NCI-H1436 (cell line): Measurements from ENCODE around the gene TNFRSF18.
"Not testable (repeated sequence)": the region's sequence is repeated elsewhere in the genome, so short reads cannot be mapped to it uniquely, and the experiment has no call there.

Experiments used
- DNase-seq: peaks from one replicate; lab custom pipeline; 2025; lab: John Stamatoyannopoulos, UW

Gene TNFRSF18

DNA sequence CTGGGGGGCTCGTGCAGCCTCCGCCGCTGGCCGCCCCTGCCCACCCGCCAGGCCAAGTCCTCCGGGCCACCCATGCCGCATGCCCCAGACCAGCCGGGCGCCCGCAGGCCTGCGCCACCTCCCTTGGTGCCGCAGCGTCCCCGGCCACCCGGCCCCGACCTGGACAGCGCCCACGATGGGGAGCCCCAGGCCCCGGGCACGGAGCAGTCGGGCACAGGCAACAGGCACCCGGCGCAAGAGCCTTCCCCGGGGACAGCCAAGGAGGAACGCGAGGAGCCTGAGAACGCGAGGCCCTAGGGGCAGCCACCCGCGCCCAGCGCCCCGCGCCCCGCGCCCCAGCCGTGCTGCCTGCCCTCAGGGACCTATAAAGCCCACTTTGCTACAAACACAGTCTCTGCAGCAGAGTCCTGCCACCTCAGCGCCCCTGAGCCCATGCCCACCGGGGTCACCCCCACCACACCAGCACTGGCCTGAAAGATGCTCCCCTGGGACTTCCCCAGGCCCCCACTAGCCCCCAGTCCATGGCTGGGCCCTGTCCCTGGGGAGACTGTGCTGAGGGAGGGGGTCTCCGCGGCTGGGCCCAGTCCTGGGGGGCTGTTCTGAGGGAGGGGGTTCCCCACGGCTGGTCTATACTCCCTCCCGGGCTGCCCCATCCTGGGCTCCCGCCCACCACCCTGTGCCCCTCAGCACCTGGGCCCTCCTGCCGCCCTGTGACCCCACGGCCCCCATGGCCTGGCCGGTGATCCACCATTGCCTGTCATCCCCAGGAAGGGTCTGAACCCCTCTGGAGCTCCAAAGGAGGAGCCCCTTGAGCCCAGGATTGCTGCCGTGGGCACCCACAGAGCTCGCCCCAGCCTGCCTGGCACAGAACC is 8.6 kb downstream of the TNFRSF18 start:
- DNase-seq, result no peak

DNA sequence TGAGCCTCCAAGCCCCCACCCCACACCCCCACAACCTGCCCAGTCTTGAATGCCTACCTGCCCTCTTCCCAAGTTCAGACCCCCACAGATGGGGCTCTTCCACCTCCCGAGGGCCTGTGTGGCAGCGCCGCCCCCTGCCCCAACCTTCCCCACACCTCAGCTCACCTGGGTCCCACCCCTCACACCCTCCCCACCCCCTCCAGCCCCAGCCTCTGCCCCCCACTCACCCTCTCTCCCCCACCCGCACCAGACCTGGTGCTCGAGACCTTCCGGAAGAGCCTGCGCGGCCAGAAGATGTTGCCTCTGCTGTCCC is 9.2 kb downstream of the TNFRSF18 start:
- DNase-seq, result no peak

DNA sequence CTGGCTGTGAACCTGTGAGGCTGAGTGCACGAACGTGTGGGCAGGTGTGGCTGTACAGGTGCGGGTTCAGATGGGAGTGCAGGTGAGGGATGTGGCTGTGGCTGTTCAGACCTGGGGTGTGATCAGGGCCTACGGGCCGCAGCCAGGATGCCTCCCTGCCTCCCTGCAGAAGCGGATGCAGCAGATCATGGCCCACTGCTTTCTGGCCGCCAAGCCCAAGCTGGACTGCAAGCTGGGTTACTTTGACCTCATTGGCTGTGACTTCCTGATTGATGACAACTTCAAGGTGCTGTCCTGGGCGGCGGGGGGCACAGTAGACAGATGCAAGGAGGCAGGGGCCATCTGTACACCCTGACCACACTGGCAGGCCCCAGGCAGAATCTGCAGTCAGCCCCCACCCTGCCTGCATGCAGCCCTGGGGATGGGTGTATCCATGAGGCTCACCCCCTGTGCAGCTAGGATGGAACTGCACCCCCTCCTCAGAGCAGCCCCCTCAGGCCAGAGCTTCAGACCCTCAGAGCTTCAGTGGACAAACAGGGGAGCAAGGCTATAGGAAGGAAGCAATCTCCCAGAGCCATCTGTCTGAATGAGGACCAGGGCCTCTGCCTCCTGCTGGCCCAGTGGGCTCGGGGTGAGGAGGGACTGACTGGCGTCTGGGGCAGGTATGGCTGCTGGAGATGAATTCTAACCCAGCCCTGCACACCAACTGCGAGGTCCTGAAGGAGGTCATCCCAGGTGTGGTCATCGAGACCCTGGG is 9.8 kb downstream of the TNFRSF18 start:
- no peak for DNase-seq

DNA sequence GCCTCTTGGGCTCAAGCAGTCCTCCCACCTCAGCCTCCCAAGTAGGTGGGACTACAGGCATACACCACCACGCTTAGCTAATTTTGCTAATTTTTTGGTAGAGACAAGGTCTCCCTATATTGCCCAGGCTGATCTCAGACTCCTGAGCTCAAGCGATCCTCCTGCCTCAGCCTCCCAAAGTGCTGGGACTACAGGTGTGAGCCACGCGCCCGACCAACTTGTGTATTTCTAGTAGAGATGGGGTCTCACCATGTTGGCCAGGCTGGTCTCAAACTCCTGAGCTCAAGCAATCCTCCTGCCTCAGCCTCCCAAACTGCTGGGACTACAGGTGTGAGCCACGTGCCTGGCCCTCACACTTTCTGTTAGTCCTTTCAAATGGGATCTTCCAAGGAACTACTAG is 10.7 kb downstream of the TNFRSF18 start:
- DNase-seq, result not testable (repeated sequence)

DNA sequence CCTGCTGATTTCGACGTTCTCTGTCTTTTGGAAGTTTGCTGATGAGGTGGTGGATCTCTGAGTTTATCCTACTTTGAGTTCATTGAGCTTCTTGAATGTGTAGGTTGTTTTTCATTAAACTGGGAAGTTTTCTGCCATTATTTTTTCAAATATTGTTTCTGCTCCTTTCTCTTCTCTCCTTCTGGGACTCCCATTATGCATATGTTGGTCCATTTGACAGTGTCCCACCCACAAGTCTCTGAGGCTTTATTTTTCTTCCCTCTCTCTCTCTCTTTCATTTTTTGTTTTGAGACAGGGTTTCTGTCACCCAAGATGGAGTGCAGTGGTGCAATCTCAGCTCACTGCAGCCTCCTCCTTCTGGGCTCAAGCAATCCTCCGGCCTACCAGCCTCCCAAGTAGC is 11.7 kb downstream of the TNFRSF18 start:
- DNase-seq, result no peak

DNA sequence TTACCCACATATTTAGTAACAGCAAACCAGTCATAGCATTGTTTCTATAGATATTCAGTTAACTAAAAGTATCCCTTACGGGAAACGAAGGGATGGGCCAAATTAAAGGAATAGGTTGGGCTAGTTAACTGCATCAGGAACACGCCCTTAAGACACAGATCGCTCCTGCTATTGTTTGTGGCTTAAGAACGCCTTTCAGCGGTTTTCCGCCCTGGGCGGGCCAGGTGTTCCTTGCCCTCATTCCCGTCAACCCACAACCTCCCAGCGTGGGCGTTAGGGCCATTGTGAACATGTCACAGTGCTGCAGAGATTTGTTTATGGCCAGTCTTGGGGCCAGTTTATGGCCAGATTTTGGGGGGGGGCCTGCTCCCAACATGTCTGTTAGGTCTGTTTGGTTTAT is 14.7 kb downstream of the TNFRSF18 start:
- no peak for DNase-seq

DNA sequence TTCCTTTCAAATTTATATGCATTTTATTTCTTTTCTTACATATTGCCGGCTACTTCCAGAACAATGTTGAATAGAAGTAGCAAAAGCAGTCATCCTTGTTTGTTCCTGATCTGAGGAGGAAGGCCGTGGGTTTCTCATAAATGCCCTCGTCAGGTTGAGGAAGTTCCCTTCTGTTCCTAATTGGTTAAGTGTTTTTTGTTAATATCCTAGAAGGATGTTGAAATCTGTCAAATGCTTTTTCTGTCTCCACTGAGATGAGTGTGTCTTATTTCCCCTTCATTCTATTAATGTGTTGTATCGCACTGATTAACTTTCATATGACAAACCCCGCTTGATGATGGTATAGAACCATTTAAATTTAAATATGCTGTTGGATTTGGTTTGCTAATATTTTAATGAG is 17.3 kb downstream of the TNFRSF18 start:
- DNase-seq, result no peak

DNA sequence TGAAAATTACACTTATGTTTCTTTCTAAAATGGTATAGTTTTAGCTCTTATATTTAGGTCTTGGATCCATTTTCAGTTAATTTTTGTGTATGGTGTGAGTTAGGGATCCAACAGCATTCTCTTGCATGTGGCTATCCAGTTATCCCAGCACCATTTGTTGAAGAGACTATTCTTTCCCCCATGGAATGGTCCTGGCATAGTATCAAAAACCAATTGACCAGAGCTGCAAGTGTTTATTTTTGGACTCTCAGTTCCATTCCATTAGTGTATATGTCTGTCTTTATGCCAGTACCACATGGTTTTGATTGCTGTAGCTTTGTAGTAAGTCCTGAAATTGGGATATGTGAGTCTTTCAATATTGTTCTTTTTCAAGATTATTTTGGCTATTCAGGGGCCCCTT is 18.5 kb downstream of the TNFRSF18 start:
- no peak for DNase-seq

DNA sequence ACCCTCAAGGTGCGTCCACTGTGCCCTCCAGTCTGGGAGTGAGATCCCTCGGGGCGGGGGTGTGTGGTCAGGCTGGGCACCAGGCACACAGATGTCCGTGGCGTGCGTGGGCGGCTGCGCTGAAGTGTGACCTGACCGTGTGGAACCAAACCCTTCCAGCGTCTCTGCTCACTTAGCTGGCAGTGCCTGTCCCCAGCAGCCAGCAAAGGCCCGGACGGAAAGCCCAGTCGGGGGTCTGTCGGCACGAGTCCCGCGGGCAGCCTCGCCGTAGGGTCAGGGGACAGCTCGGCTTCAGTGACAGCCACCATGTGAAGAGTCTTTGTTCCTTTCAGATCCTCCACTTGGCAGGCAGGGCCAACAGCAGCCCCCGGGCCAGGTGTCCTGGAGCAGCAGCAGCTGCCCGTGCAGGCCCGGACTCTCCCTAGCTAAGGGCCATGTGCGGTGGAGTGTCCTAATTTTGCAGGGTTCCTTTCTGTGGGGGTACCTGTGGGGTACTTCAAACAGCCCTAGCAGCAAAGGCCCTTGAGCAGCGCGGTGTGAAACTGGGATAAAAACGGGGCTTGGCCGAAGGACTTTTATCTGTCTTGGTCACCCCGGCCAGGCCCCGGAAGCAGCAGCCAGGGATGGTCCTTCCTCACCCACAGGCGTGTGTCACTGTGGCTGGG is 21.2 kb downstream of the TNFRSF18 start:
- no peak for DNase-seq

DNA sequence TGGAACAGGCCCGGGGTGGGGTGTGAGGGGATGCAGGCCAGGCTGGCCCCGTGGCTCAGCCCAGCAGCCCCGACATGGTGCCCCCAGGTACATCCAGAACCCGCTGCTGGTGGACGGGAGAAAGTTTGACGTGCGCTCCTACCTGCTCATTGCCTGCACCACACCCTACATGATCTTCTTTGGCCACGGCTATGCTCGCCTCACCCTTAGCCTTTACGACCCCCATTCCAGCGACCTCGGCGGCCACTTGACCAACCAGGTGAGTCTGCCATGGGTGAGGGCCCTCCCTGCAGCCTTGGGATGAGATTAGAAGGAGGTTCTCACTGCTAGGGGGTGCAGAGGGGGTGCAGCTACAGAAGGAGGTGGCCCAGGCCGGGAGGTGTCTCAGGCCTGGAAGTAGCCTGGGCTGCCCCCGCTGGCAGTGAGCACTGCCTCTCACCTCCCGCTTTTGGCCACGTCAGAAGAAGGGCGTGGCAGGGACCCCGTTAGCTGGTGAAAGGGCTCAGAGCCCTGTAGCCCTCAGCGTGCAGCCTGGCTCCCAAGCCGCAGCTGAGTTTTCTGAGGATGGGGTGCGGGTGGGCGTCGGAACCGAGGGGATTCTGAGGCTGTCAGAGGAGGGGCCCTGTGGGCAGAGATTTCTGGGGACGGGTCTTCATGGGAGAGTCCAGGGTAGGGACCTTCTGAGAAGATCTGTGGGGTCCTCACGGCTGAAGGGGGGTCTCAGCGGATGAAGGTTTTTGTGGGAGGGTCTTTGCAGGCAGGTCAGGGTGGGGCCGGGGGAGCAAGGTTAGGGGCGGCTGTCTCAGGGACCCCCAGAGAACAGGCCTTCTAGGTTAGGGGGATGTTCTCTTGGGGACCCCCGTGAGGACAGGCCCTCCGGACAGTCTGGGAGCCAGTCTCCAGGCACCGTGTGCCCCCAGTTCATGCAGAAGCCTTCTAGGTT is 22.3 kb downstream of the TNFRSF18 start:
- no peak for DNase-seq

DNA sequence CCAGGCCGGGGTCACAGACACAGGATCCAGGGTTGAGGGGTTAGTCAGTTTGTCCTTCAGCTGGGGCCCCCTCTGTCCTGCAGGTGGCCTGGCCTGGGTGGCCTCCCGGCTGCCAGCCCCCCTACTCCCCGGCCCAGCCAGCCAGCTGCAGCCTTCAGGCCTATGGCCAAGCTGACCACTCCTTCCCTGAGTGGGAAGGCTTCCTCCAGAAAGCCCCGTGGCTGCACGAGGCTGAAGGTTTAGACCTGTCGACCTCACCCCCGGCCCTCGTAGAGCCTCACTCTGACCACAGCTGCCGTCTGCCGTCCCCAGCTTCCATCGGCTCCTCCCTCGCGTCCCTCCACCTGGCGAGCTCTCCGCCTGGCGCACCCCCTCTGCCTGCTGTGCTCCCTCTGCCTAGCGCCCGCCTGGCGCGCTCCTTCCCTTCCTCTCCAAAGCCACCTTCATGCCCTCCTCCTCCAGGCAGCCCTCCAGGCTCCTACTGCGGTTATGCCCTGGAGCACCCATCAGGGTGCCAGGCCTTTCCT is 23.1 kb downstream of the TNFRSF18 start:
- DNase-seq, result no peak

DNA sequence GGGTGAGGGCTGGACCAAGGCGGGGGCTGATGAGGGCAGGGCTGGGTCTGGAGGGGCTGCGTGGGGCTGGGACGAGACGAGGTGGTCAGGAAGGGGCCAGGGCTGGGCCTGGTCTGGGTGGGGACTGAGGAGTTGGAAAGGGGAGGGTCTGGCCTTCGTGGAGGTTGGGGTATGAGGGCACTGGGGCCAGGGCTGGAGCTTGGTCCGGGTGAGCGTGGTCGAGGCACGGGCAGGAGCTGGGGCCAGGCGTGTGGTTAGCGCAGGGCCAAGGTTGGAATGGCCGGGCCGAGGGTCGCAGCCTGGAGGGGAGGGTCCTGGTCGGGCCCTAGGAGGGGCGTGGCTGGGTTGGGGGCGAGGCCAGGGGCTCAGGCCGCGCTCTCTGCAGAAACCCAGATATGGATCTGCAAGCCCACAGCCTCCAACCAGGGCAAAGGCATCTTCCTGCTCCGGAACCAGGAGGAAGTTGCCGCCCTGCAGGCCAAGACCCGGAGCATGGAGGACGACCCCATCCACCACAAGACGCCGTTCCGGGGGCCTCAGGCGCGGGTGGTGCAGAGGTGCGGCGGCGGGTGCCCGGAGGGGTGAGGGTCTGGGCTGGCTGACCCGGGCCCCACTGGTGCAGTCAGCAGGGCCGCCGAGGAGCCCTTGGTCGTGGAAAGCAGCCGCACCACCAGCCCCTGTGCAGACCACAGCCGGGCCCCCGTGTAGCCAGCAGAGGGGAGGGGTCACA is 23.7 kb downstream of the TNFRSF18 start:
- no peak for DNase-seq

DNA sequence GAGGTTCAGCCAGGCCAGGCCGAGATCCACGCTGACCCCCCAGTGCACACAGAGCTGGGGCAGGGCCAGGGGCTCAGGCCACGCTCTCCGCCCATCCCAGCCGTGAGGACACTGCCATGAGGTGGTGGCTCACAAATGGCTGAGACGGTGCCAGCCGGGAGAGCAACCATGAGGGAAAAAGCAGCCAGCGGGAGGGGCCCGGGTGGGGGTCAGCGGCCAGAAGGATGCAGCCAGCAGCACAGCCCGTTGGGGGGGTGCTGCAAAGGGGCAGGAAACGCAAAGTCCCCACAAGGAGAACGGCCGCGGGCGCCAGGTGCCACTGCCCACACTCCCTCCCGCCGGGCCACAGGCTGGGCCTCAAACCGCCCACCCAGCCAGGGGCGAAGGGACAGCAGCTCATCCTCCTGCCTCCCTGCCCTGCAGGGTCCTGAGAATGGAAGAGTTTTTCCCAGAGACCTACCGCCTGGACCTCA is 24.4 kb downstream of the TNFRSF18 start:
- DNase-seq, result no peak

DNA sequence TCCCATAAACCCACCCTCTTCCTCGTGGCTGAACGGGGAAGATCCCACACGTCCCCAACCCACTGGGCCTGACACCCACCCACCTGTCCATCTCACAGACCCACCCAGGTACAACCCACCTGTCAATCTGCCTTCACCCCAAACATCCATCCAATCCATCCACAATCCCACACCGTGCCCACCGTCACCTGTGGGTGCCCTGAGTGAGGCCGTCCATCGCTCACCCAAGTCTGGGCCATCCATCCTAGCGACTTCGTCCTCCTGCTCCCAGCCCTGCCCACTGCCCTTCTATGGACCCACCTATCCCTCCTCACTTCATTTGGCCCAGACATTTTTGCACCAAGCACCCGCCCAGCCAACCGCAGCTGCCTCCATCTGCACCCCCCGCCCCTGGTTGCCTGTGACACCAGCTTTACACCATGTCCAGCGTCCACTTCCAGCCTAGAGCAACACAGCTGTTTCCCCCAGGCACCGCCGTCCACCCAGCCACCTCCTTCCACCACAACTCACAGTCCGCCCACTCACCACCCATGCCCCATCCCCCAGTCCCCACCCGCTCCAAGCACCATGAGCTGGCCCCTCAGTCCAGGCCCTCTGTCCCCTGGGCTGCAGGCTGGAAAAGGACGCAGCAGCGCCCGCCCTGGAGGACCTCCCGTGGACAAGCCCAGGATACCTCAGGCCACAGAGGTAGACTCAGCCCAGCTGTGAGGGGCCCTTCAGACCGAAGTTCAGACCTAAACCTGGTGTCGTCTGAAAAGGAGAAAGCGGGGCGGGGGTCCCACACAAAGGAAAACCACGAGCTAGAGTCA is 25.1 kb downstream of the TNFRSF18 start:
- no peak for DNase-seq

DNA sequence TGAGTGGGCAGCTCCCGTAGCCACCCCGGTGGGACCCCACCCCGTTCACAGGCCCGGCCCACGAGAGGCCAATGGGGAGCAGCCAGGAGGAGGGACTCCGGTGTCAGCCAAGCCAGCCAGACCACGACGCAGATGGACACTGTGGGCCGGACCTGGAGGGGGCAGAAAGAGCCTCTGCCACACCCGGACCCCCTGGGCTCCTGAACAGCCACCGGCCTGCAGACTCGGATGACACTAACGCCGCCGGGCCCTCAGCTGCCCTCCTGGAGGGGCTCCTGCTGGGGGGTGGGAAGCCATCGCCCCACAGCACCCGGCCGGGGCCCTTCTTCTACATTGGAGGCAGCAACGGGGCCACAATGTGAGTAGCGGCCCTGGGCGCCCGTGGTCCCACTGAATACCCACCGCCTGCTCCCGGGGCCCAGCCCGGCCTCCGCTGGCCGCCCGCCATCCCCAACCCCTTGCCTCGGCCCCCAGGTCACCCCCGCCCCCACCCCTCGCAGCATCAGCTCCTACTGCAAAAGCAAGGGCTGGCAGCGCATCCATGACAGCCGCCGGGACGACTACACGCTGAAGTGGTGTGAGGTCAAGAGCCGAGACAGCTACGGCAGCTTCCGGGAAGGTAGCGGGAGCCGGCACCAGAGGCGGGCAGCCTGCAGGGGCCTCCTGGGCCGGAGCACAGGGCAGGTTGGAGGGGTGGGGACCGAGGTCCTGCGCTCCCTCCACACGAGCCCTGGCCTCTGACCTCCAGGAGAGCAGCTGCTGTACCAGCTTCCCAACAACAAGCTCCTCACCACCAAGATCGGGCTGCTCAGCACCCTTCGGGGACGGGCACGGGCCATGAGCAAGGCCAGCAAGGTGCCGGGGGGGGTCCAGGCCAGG is 26.2 kb downstream of the TNFRSF18 start:
- DNase-seq, result no peak

DNA sequence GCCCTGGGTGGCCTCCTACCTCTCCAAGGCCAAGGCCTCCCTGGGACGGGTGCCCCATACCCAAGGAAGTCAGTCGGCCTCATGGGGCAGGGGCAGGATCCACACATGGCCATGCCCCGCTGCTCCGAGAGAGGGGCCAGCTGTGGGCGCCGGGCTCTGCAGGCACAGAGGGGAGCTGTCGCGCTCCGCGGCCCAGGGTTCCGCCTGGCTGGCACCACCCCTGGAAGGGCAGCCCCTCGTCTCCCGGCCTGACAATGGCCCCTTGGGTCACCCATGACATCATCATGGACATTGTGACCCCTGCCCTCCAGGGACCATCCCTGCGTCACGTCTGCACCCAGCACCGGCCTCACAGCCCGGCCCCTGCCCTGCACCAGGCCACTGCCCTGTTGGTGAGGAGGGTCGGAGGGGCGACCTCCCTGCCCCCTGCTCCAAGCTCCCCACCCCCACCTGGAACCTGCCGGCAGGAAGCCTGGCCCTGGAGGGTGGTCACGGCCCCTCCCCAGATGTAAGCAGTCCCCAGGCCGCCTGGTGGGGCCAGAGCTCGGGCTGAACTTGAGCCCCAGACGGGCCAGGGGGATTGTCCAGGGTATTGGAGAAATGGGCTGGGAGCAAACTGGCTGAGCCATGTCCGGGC is 26.9 kb downstream of the TNFRSF18 start:
- no peak for DNase-seq

DNA sequence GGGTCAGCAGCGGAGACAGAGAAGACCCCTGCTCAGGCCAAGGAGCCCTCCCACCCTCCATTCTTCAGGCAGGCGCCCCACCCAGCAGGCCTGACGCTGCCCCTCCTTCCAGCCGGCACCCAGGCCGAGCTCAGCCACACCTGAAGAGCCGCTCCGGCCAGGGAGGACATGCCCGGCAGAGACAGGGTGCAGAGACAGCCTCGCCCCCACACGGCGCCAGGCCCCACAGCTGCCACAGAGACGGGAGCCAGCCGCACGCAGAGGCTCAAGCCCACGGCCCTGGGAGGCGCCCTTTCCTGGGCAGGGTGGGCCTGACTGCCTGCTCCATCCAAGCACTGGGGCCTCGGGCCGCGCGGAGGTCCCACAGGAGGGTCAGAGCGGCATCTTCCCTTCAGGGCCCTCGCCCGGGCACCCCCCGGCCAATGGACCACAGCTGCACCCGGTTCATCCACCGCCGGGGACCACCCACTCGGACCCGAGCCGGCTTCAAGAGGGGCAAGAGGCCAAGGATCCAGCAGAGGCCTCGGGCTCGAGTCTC is 27.5 kb downstream of the TNFRSF18 start:
- DNase-seq, result no peak
